Thyroid gland (tissue), 4 donors: ENCODE results near the gene ATP6V0A4.

Source experiments
- POLR2A ChIP-seq, 2 donors: fragments of 450-650 bp; IDR thresholded peaks; one replicate each; pipeline ENCODE4 v1.6.1; 2017; ENCODE audit warnings: antibody characterized with exemption in 2 of 2, mild to moderate bottlenecking in 2 of 2, moderate library complexity in 1 of 2
- TF ChIP-seq, protein P1 (sequence below), 6 experiments: fragments of 200-600 bp in 3 of 6; fragments of 450-650 bp in 3 of 6; sonication (generic) in 3 of 6; IDR thresholded peaks; one replicate each; pipeline ENCODE4 v1.5.1; 2016 to 2019; ENCODE audit warnings: antibody characterized with exemption in 6 of 6, mild to moderate bottlenecking in 2 of 6, inconsistent platforms in 1 of 6, moderate library complexity in 1 of 6

DNA sequence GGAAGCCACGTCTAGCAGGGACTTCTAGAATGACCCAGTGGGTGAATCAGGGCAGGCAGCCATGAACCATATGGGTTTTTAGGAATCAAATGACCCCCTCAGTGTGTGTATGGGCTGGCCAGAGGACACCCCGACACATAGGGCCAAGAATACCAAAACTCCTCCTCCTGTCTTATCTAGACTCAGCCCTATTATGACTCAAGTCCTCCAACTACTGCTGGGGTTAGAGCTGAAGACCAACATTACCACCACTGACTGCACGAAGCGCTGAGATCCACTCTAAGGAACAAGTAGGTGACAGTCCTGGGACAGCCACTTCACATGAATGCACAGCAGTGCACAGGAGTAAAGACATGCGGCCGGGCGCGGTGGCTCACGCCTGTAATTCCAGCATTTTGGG, 85.3 kb downstream of the ATP6V0A4 start:
- TF ChIP-seq, protein P1, sequence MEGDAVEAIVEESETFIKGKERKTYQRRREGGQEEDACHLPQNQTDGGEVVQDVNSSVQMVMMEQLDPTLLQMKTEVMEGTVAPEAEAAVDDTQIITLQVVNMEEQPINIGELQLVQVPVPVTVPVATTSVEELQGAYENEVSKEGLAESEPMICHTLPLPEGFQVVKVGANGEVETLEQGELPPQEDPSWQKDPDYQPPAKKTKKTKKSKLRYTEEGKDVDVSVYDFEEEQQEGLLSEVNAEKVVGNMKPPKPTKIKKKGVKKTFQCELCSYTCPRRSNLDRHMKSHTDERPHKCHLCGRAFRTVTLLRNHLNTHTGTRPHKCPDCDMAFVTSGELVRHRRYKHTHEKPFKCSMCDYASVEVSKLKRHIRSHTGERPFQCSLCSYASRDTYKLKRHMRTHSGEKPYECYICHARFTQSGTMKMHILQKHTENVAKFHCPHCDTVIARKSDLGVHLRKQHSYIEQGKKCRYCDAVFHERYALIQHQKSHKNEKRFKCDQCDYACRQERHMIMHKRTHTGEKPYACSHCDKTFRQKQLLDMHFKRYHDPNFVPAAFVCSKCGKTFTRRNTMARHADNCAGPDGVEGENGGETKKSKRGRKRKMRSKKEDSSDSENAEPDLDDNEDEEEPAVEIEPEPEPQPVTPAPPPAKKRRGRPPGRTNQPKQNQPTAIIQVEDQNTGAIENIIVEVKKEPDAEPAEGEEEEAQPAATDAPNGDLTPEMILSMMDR (IDR thresholded peaks at IDR 0.05) = no peak
- TF ChIP-seq POLR2A (IDR thresholded peaks at IDR 0.05) = no peak
